GM19372 (cell line): ENCODE results near the gene UBA1.
A peak's percentile ranks its signal among the peaks of the same experiment; 100 is the strongest.

ENCODE experiments used
- ATAC-seq: cut with Tn5 transposase; IDR thresholded peaks from one replicate; pipeline ENCODE4 v1.9.1; 2021; ENCODE audit warnings: mild to moderate bottlenecking, low read depth, moderate library complexity; ENCODE audit not compliant: unreplicated experiment

The UBA1 gene

DNA sequence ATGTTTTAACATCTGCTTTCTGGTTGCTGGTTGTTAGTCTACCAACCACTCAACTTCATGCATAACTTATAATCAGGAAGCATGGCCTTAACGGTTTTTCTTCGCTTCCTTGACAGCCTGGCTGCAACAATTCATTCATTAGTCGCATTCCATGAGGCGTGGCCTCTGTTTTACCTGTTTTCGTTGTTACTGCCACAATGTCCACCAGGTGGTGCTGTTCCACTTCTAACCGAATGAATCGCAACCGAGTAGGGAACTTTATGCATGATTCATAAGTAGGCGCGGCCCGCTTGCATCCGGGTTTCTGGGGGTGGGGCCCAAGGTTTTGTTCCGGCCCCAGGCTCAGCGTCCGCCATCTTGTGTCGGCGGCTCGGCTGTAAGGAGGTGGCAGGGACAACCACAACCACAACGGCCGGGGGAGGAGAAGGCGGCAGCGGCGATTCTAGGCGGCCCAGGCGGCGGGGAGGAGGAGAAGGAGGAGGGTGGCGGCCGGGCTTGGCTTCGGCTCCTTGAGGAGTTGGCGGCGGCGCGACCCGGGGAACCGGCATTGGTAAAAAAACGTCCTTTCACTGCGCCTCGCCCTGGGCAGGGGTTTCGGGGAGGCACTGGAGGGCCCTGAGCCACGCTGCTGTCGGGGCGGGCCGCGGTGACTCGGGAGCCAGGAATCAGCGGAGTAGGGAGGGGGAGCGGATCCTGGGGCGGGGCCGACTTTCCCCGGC, at the start of gene UBA1:
Gene UBA1 (plus strand): TSS at position 355 of the 719 bp plus-strand sequence. CDS start 4,974 bp downstream, outside the sequence.
- peak; percentile 45 for ATAC-seq

DNA sequence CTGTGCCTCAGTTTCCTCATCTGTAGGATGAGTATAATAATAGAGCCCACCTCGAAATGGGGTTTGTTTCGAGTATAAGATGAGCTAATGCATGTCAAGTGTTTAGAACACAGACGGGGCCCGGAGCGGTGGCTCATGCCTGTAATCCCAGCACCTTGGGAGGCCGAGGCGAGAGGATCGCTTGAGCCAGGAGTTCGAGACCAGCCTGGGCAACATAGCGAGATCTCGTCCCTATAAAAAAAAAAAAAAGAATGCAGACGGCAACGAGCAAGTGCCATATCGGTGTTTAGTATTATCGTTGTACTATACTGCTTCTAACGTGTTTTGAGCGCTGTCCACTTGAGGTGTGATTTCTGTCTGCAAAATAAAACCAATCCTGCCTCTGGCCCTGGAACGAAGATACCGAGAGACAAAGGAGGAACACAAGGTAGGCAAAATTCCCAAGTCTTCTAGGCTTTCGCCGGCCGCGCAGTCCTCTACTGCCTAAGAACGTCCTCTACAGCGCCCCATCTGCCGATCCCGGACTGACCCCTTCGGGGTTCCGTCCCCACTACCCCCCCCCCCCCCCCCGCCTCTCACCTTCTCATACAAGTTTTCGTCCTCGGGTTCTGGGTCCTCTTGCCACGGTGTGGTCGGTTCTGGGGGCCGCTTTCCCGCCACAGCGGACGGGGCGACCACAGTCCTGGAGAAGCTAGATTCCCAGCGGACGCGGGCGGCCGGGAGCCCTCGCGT, 49.6 kb upstream of the UBA1 start:
- peak; percentile 14 for ATAC-seq

DNA sequence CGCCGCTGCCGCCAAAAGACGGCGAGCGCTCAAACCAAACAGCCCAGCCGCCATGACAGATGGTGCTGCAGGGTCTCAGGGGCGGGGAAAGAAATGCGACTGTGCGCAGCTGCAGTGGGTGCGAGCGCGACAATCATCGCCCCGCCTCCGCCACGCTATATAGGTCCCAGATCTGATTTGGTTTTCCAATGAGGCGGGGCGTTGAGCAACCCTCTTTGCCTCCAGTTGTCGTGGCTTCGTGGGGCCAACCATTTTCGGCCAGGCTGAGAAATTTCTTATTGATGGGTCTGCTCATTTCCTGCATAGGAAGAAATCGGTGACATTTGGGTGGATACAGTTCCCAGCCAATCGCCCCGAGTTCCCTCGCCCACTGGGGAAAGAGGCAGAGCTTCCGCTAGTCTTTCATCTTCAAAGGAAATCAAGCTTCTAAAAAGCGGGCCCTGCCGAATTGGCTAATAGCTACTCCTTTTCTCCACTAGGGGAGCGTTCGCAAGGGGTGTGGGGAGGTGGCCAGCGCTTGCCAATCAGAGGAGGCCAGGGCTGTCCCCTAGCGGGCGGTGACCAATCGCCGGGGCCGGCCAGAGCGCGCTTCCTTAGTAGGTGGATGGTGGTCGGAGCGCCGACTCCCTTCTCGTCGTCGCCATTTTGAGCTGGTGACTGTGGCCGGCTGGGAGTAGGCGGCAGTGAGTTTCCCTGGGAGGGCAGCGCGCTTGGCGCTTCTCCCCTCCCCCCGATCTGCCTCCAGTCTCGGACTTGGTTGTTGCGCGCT, 48.8 kb upstream of the UBA1 start, which contains the start of the genes NDUFB11 and RBM10:
Gene NDUFB11 (minus strand): TSS at position 77 of the 769 bp plus-strand sequence. CDS start 23 bp downstream, at position 54.
Gene RBM10 (plus strand): TSS at position 596 of the 769 bp plus-strand sequence. CDS start 2,261 bp downstream, outside the sequence.
- peak; percentile 92 for ATAC-seq

DNA sequence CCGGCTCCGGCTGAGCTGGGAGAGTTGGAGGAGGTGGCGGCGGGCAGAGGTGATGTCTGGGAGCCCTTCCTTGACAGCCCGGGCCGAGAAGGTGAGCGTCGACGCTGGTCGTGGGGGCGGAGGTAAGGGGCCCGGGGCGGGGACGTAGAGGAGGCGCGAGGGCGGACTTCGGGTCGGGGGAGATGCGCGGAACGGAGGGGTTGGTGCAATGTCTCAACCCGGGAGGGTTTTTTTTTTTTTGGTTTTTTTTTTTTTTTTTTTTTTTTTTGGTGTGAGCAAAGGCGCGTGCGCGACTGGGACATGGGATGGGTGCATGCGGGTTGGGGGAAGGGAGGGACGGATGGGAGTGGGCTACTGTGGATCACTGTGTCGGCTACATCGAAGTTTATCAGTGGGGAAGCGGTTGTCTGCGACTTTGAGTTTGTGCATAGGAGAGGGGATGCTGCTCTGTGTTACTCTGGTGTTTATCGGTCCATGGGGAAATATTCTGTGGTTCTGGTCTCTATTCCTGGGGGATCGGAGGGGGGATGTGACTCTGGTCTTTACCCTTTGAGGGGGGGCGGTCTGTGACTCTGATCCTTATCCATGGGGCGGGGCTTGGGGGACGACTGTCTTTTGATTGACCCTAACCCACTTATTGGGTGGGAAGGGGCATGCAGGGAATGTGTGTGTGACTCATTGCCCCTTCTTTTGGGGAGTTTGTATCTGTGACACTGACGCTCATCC, 48.1 kb upstream of the UBA1 start:
- peak; percentile 17 for ATAC-seq

DNA sequence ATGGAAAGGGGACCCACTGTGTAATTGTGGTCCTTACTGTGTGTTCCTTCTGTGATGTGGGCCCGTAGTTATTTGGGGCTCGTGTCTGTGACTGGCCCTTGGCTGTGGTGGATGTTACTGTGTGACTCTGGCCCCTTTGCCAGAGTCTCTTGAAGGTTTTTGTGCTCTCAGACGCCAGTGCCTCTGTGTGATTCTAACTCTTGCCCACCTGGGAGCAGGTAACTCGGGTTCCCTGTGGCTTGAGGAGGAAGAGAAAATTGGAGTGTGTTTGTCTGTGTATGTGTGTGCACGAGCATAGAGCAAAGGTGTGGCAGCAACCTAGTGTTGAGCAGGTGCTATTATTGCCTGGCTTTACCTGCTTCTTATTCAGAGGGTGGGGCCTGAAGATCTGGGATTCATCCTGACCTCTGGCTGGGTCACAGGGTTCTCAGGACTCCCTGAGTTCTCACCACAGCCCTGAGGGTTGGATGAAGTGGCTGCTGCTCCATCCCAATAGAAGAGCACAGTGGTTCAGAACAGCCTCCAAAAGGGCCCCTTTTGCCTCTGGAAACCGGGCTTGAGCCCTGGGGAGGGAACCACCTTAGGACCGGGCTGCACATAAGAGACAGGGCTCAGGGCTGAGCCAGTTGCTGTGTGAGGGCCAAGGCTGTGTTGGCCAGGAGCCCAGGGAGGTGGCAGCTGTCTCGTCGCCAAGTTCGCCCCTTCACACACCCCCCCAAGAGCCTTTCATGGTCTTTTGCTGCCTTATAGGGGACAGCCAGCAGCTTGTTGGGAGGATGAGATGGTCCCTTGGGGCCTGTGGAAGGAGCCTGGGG, 47.3 kb upstream of the UBA1 start:
- ATAC-seq = no peak

DNA sequence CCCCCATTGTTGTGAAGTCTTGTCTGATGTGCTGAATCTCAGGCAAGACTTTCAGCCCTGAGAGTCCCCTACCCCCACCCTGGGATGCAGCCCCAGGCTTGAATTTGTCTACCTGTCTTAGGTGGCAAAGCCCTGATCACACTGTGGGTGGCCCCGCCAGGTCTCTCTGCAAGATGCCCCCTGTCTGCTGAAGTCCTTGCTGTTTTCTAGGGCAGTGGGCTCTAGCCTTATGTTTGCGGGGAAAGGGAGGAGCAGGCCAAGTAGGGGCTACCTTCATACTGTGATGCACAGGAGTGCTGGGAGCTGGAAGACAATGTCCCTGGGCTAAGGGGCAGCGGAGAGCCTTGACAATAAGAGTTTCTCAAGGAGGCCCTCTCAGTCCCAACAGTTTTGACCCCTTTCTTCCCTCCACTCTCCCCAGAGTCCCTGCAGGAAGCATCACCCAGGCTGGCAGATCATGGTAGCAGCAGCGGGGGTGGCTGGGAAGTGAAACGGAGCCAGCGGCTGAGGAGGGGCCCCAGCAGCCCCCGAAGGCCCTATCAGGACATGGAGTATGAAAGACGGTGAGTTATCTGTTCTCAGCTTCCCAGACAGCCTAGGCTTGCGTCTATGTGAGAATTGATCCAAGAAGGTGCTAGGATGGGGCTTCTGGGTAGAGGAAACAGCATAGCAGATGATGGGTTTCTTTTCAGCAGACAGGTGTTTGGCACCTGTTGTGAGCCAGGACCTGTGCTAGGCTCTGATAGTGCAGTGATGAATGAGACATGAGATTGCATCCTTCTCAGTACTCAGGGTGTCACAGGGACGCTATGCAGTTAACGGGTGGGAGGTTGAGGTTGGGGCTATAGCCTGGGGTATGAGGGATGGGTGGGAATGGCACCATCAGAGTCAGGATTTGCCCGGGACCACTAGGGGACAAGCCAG, 46.4 kb upstream of the UBA1 start:
- ATAC-seq = no peak

DNA sequence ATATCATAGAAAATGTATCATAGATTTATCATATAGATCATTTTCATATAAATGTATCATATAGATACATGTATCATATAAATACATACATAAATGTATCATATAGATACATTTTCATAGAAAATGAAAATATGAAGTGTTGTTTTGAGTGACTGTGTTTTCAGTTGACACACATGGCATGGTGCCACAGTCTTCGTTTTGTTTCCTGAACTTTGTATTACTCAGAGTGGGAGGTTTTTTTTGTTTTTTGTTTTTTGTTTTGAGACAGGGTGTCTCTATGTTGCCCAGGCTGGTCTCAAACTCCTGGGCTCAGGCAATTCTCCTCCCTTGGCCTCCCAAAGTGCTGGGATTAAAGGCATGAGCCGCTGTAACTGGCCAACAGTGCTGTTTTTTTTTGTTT, 44.7 kb upstream of the UBA1 start:
- ATAC-seq = no peak

DNA sequence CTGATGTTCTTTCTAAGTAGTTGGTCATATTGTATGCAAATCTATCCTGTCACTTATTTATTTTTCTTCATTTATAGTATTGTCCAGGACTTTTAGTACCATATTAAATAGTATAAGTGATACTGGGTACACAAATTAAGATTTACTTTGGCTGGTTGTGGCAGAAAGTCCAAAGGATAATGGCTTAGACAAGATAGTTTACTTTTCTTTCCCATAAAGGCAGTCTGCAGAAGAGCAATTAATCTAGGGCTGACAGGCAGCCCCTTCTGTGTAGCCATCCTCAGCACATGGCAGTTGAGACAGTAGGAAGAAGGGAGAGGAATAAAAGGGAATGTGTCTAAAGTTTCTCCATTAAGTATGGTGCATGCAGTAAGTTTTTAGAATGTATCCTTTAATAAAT, 42.2 kb upstream of the UBA1 start:
- ATAC-seq = no peak

DNA sequence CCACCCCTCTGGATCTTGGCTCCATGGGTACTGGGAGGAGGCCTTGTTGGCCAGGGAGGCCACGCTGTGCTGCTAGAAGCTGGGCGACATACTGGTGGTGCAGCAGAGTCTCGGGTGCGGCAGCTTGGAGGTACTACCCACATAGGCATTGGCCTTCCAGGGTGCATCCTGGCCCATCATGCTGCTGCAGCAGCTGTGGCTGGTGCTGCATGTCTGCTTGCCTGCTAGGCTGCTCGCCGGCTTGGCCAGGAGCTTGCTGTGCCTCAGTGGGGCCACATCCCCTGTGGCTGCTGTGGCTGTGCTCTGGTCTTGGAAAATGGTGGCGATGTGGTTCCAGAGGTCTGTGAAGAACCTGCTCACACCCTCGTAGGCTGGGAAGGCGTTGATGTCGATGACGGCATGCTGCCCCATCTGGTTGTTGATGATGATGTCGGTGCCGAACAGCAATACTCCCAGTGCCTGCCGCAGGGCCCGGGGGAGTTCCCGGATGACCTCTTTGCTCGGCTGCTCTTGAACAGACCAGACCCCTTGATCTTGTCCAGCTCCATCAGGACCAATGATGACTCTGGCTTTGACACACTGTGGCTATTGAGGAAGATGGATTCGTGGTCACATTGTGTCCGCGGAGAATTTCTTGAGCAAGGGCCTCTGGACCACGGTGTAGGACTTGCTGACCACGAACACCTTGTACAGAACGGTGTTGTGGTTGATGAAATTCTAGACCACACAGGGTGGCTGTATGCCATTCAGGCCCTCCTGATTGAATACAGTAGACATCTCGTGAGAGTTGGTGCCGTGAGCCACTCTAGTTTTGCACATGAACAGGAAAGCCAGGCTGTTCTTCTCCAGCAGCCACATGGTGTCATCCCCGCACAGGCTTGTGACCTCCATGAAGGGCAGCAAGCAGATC, 36.8 kb upstream of the UBA1 start:
- ATAC-seq = no peak

DNA sequence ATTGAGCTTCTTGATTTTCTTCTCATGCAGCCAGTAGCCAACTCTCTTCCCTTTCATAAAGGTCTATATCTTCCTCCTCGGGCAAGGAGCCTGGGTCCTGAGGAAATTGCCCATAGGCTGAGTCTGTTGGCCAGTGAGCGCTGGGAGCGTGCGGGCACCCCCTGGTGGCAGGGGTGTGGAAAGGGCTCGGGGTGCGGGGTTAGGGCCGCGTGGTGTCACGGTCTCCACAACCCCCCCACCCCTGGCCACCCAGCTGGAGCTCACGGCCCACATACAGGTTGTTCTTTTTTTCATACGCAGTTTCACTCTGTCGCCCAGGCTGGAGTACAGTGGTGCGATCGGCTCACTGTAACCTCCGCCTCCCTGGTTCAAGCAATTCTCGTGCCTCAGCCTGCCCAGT, 35.5 kb upstream of the UBA1 start:
- ATAC-seq = no peak

DNA sequence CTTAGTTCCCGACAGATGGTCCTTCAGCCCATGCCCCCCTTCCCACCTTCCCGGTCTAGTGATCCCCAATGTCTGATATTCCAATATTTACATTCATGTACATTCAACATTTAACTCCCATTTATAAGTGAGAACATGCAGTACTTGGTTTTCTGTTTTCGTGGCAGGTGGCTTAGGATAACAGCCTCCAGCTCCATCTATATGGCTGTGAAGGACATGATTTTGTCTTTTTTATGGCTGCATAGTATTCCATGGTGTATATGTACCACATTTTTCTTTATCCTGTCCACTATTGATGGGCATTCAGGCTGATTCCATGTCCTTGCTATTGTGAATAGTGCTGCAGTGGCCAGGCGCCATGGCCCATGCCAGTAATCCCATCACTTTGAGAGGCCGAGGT, 34.8 kb upstream of the UBA1 start:
- ATAC-seq = no peak

DNA sequence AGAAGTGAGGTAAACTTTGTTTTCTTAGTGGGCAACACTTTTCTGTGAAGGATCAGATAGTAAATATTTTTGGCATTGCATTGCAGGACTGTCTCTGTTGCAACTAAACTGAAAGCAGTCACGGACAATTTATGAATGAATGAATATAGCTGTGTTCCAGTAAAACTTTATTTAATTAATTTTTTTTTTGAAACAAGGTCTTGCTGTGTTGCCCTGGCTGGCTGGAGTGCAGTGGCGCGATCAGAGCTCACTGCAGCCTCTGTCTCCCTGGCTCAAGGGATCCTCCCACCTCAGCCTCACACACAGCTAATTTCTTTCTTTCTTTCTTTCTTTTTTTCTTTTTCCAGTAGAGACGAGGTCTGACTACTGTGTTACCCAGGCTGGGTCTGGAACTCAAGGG, 32.8 kb upstream of the UBA1 start:
- no peak for ATAC-seq

DNA sequence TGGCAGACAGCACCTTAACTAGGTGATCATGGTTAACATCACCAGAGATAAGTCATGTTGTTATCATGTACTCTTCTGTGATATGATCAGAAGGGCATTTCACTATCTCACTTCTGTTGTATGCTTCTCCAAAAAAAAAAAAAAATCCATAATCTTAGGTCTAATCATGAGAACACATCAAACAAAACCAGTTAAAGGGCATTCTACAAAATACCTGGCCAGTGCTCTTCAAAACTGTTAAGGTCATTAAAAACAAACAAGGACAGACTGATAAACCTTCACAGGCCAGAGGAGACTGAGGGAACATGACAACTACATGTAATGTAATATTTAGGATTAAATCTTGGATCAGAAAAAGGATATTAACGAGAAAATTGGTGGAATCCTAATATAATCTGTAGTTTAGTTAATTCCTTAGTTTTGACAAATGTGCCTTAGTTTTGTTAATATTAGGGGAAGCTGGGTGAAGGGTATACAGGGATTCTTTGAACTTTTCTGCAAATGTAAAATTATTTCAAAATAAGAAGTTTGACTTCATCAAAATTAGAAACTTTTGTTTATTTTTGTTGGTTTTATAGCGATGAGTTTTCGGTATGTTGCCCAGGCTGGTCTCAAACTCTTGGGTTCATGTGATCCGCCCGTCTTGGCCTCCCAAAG, 30.6 kb upstream of the UBA1 start:
- no peak for ATAC-seq

DNA sequence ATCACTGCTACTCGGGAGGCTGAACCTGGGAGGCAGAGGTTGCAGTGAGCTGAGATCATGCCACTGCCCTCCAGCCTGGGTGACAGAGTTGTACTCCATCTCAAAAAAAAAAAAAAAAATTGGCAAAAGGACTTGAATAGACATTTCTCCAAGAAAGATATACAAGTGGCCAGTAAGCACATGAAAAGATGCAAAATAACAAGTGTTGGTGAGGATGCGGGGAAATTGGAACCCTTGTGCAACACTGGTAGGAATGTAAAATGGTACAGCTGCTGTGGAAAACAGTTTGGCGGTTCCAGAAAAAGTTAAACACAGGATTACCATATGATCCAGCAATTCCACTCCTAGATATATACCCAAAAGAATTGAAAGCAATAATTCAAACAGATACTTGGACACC, 29.2 kb upstream of the UBA1 start:
- ATAC-seq = no peak

DNA sequence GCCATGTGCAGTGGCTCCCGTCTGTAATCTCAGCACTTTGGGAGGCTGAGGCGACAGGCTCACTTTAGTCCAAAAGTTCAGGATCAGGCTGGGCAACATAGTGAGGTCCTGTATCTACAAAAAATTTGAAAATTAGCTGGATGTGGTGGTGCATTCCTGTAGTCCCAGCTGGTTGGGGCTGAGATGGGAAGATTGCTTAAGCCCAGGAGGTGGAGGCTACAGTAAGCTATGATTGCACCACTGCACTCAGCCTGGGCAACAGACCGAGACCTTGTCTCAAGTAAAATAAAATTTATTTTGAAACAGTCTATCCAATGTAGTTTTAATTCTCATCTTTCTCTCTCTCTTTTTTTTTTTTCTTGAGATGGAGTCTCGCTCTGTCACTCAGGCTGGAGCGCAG, 27.5 kb upstream of the UBA1 start:
- ATAC-seq = no peak

DNA sequence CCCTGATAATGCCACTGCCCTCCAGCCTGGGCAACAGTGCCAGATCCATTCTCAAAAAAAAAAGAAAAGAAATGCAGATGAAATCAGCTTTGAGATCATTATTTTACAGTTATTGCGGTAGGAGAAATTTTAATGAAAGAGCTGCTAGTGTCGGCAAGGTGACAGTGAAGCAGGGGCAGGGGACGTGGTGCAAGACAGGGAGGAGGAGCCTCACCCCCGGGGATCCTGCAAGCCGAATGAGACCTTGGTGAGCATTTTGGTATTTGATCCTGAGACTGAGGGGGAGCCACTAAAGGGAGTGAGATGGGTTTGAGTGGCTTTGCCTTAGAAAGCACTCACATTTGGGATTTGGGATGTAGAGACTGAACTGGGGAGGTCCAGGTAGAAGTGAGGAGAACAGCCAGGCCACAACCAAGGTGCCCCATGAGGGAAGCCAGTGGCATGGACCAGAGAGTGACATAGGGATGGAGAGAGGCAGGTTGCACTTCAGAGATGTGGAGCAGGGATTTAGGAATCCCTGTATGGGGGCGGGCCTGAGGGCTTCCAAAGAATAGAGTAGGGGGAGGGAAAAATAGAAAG, 25.0 kb upstream of the UBA1 start:
- no peak for ATAC-seq

DNA sequence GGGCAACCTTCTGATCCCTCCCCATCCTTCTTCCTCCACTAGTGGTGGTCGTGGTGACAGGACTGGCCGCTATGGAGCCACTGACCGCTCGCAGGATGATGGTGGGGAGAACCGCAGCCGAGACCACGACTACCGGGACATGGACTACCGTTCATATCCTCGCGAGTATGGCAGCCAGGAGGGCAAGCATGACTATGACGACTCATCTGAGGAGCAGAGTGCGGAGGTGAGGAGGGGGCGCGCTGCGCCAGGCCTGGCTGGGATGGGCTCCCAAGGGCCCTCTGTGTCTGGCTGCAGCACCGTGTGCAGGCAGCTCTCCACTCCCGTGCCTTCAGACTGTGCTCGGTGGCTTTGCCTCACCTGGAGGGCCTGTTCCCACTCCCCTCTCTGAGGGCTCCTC, 24.4 kb upstream of the UBA1 start:
- ATAC-seq = no peak
